H1 (cell line): ENCODE measurements around the gene MAP2K2. TPM values are rescaled to one million over a fixed set of nuclear protein-coding genes. Genes with fewer than 3 reads are reported as not detected.

Experiments used
- BRCA1 ChIP-seq: IDR thresholded peaks from 2 replicates; pipeline ENCODE4 v1.6.1; 2012; ENCODE audit warnings: low read depth, low read length, improper control_type of control experiment
- CTBP2 ChIP-seq: IDR thresholded peaks from 2 replicates; pipeline ENCODE4 v1.7.0; 2011; ENCODE audit warnings: borderline replicate concordance, mild to moderate bottlenecking, moderate library complexity, mixed read lengths, low read length; ENCODE audit not compliant: insufficient read depth, insufficient read length
- HDAC6 ChIP-seq: IDR thresholded peaks from one replicate; pipeline ENCODE4 v1.7.1; 2012; ENCODE audit warnings: low read depth, mild to moderate bottlenecking, inconsistent platforms, low read length, moderate library complexity
- NRF1 ChIP-seq: IDR thresholded peaks from 2 replicates; pipeline ENCODE4 v1.6.1; 2011; ENCODE audit warnings: mild to moderate bottlenecking, low read depth, low read length, improper control_type of control experiment
- SAP30 ChIP-seq: fragments of 300-600 bp; sonication (generic); IDR thresholded peaks from 2 replicates; pipeline ENCODE4 v1.7.1; 2012; ENCODE audit warnings: low read length, moderate library complexity, mild to moderate bottlenecking, inconsistent platforms; ENCODE audit not compliant: insufficient read depth, insufficient replicate concordance
- SP4 ChIP-seq: IDR thresholded peaks from 2 replicates; pipeline ENCODE4 v1.6.1; 2012; ENCODE audit warnings: low read length, inconsistent platforms
- SRF ChIP-seq: IDR thresholded peaks from 2 replicates; pipeline ENCODE4 v1.6.1; 2011; ENCODE audit warnings: mild to moderate bottlenecking, low read depth, low read length, moderate library complexity
- YY1 ChIP-seq: IDR thresholded peaks from 2 replicates; pipeline ENCODE4 v1.6.1; 2011; ENCODE audit warnings: low read depth, mild to moderate bottlenecking, low read length
- polyA plus RNA-seq, 7 experiments: library from polyadenylated mRNA; depleted of rRNA in 3 of 7; stranded (reverse) in 5 of 7; unstranded in 2 of 7; fragments of >200 nt in 5 of 7; fragments of 200-250 nt in 2 of 7; gene quantifications; 1 replicate in 5 of 7; 2 replicates in 1 of 7; 4 replicates in 1 of 7; pipeline versions ENCODE4 v1.2.1 to v1.2.3, GENCODE V29; 2011 to 2013; ENCODE audit warnings: missing spikeins in 2 of 7, mixed read lengths in 2 of 7
- total RNA-seq: library from RNA; stranded (reverse); fragmentation: NEBNext Ultra II Directional; extraction: Animal tissue kit (Norgen Biotek cat#: 25700); gene quantifications from 2 replicates; pipeline ENCODE4 v1.2.1, GENCODE V29; 2021

Gene MAP2K2
- total and polyA plus RNA-seq, 2 of the 8 experiments (the other 6 are each of a cell fraction or from before 2014, with no cell fraction given) = 111 to 162 TPM

DNA sequence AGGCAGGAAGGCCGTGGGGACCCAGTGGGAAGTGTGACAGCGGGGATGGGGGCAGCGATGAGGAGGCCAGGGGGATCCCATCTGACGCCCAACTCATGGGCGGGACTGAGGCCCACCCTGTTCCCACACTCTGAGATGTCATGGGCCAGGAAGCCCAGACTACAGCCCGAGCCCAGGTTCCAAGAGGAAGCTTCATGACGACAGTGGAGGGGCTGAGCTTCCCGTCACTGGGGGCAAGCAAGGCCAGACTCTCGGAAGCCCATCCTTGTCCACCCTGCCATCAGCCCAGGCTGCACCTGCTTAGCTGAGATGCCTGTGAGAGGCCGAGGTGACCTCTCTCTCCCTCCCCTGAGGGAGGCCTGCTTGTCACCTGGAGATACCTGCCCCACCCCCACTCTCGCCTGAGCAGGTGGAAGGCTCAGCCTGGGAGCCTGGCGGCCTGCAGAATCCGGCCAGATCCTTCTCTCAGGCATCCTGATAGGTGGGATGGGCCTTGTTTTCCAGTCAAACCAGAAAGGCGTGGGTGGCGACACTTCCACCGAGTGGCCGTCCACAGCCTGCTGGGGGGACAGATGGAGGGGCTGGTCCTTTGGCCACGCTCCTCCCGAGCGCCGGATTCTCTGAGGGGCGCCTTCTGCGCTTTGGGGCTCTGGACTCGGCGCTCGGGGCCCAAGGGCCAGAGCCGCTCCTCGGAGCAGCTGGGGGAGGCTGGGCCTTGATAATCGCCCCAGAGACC is 62.1 kb downstream of the MAP2K2 start (continued):
- TF ChIP-seq SAP30 = no peak
- TF ChIP-seq HDAC6 = no peak
- no peak for TF ChIP-seq BRCA1
- no peak for TF ChIP-seq NRF1
- no peak for TF ChIP-seq SP4
- TF ChIP-seq CTBP2 = no peak
- TF ChIP-seq YY1 = no peak
- TF ChIP-seq SRF = no peak
